GM23338 (cell line): ENCODE results near the gene NDUFS7. TPM values are rescaled to one million over a fixed set of nuclear protein-coding genes. Genes with fewer than 3 reads are reported as not detected.

Experiments
- ATAC-seq: fragments of 200-7000 bp; cut with Tn5 transposase; 3 replicates; pipeline ENCODE4 v1.9.1; 2020
- DNase-seq: peaks from one replicate; pipeline ENCODE4 v3.0.0-alpha.2; 2015; ENCODE audit warnings: low spot score
- H2AFZ ChIP-seq: fragments of 200-600 bp; sonication (generic); 2 replicates; pipeline ENCODE4 v1.8.0; 2016; ENCODE audit warnings: antibody characterized with exemption, mild to moderate bottlenecking, moderate library complexity
- H3F3A ChIP-seq: fragments of 200-600 bp; sonication (generic); replicated peaks from 2 replicates; pipeline ENCODE4 v1.8.0; 2017; ENCODE audit warnings: antibody characterized with exemption, mixed run types, low read depth
- H3K27ac ChIP-seq: fragments of 200-600 bp; sonication (generic); 2 replicates; pipeline ENCODE4 v1.6.1; 2016; ENCODE audit warnings: low read depth
- H3K27me3 ChIP-seq: fragments of 200-600 bp; sonication (generic); 2 replicates; pipeline ENCODE4 v1.8.0; 2016; ENCODE audit warnings: mild to moderate bottlenecking, mixed run types, moderate library complexity; ENCODE audit not compliant: insufficient read depth
- H3K36me3 ChIP-seq: fragments of 200-600 bp; sonication (generic); 2 replicates; pipeline ENCODE4 v1.8.0; 2016; ENCODE audit warnings: mild to moderate bottlenecking; ENCODE audit not compliant: insufficient read depth
- H3K4me1 ChIP-seq: fragments of 200-600 bp; sonication (generic); 2 replicates; pipeline ENCODE4 v1.8.0; 2016; ENCODE audit warnings: mild to moderate bottlenecking, moderate library complexity; ENCODE audit not compliant: insufficient read depth
- H3K4me2 ChIP-seq: fragments of 200-600 bp; sonication (generic); 2 replicates; pipeline ENCODE4 v1.7.1; 2017; ENCODE audit warnings: mixed run types
- H3K4me3 ChIP-seq: fragments of 200-600 bp; sonication (generic); 2 replicates; pipeline ENCODE4 v1.6.1; 2016; ENCODE audit warnings: mixed run types
- H3K79me2 ChIP-seq: fragments of 200-600 bp; sonication (generic); replicated peaks from 2 replicates; pipeline ENCODE4 v1.8.0; 2017; ENCODE audit warnings: mild to moderate bottlenecking; ENCODE audit not compliant: insufficient read depth
- H3K9me2 ChIP-seq: fragments of 200-600 bp; sonication (generic); 2 replicates; pipeline ENCODE4 v1.8.0; 2017; ENCODE audit not compliant: insufficient read depth
- H4K20me1 ChIP-seq: fragments of 200-600 bp; sonication (generic); replicated peaks from 2 replicates; pipeline ENCODE4 v1.8.0; 2017; ENCODE audit warnings: mild to moderate bottlenecking; ENCODE audit not compliant: insufficient read depth
- H3K27ac Mint-ChIP-seq: 2 replicates; pipeline ENCODE4 v1.8.0; 2020; ENCODE audit warnings: inconsistent platforms, mild to moderate bottlenecking, moderate library complexity, mixed read lengths
- H3K27me3 Mint-ChIP-seq: 3 replicates; pipeline ENCODE4 v1.8.0; 2022; ENCODE audit warnings: low read depth, mild to moderate bottlenecking, moderate library complexity, mixed read lengths, inconsistent platforms; ENCODE audit not compliant: insufficient read depth, poor library complexity
- H3K36me3 Mint-ChIP-seq: 3 replicates; pipeline ENCODE4 v1.8.0; 2021; ENCODE audit warnings: low read depth, mild to moderate bottlenecking, inconsistent platforms, moderate library complexity, mixed read lengths
- H3K4me1 Mint-ChIP-seq: 3 replicates; pipeline ENCODE4 v1.8.0; 2020; ENCODE audit warnings: mild to moderate bottlenecking, inconsistent platforms, mixed read lengths
- H3K4me3 Mint-ChIP-seq: 3 replicates; pipeline ENCODE4 v1.8.0; 2021; ENCODE audit warnings: moderate library complexity, mild to moderate bottlenecking, inconsistent platforms, mixed read lengths
- H3K9me3 Mint-ChIP-seq: 3 replicates; pipeline ENCODE4 v1.8.0; 2020; ENCODE audit warnings: moderate library complexity, mild to moderate bottlenecking, inconsistent platforms, mixed read lengths
- CREB1 ChIP-seq: fragments of 250-450 bp; sonication (Bioruptor Pico); IDR thresholded peaks from 2 replicates; pipeline ENCODE4 v1.5.0; 2020; ENCODE audit warnings: low read depth, mild to moderate bottlenecking, moderate library complexity
- CTCF ChIP-seq, 2 experiments: fragments of 200-600 bp in 1 of 2; sonication (generic) in 1 of 2; conservative IDR thresholded peaks; 2 replicates each; pipeline versions ENCODE4 v1.5.1 to v1.6.1; 2016 to 2017; ENCODE audit warnings: antibody characterized with exemption in 2 of 2, low read depth in 2 of 2, mild to moderate bottlenecking in 2 of 2, moderate library complexity in 1 of 2
- ETS1 ChIP-seq: IDR thresholded peaks from 2 replicates; pipeline ENCODE4 v1.6.1; 2016; ENCODE audit warnings: antibody characterized with exemption
- EZH2 ChIP-seq: fragments of 200-600 bp; sonication (generic); IDR thresholded peaks from one replicate; pipeline ENCODE4 v1.8.0; 2017; ENCODE audit warnings: antibody characterized with exemption, mild to moderate bottlenecking, low read depth; ENCODE audit not compliant: unreplicated experiment
- EZH2phosphoT487 ChIP-seq: fragments of 200-600 bp; sonication (generic); IDR thresholded peaks from one replicate; pipeline ENCODE4 v1.8.1; 2018; ENCODE audit warnings: antibody characterized with exemption; ENCODE audit not compliant: unreplicated experiment
- JUNB ChIP-seq: IDR thresholded peaks from one replicate; pipeline ENCODE4 v1.6.1; 2016; ENCODE audit warnings: antibody characterized with exemption; ENCODE audit not compliant: unreplicated experiment
- NANOG ChIP-seq: IDR thresholded peaks from 2 replicates; pipeline ENCODE4 v1.6.1; 2016; ENCODE audit warnings: antibody characterized with exemption, borderline replicate concordance
- POLR2AphosphoS5 ChIP-seq: IDR thresholded peaks from 2 replicates; pipeline ENCODE4 v1.6.1; 2016; ENCODE audit warnings: antibody characterized with exemption, low read depth
- REST ChIP-seq: IDR thresholded peaks from one replicate; pipeline ENCODE4 v1.6.1; 2018; ENCODE audit warnings: antibody characterized with exemption; ENCODE audit not compliant: unreplicated experiment
- STAT1 ChIP-seq: IDR thresholded peaks from one replicate; pipeline ENCODE4 v1.6.1; 2016; ENCODE audit warnings: antibody characterized with exemption; ENCODE audit not compliant: unreplicated experiment
- ZNF114 ChIP-seq: fragments of 250-450 bp; sonication (Bioruptor Pico); IDR thresholded peaks from 2 replicates; pipeline ENCODE4 v1.5.0; 2020; ENCODE audit warnings: mild to moderate bottlenecking, moderate library complexity
- ZNF331 ChIP-seq: fragments of 250-450 bp; sonication (Bioruptor Pico); IDR thresholded peaks from 2 replicates; pipeline ENCODE4 v1.5.0; 2020; ENCODE audit warnings: low read depth, mild to moderate bottlenecking, moderate library complexity
- ZNF462 ChIP-seq: fragments of 250-450 bp; sonication (Bioruptor Pico); IDR thresholded peaks from 2 replicates; pipeline ENCODE4 v1.5.0; 2020; ENCODE audit warnings: mild to moderate bottlenecking, moderate library complexity
- polyA plus RNA-seq: library from polyadenylated mRNA; unstranded; fragments of >200 nt; fragmentation: Nextera tagmentation; extraction: Ambion mirVana; gene quantifications from 2 replicates; pipeline ENCODE4 v1.2.1, GENCODE V29; 2016
- total RNA-seq: library from RNA; depleted of rRNA; stranded (reverse); fragments of >200 nt; shearing (Covaris generic); gene quantifications from 2 replicates; pipeline ENCODE4 v1.2.3, GENCODE V29; 2014

The NDUFS7 gene
- total and polyA plus RNA-seq, 2 experiments from 2014 or later: 132 to 203 TPM

- H3K27ac ChIP-seq: no peak overlapping the region
- H3K4me3 ChIP-seq: no peak overlapping the region
- no peaks in the 10 kb centered on the region; the same call in 2 of the 3 replicates for H3K36me3 Mint-ChIP-seq
- 0 out of 2 replicates have a peak, but pooled peaks cover 5% of the 10 kb centered on the region for H3K4me1 ChIP-seq
- no peaks in the 10 kb centered on the region for H3K79me2 ChIP-seq
- H3K36me3 ChIP-seq: no peaks in the 10 kb centered on the region
- TF ChIP-seq REST: no peak
- TF ChIP-seq CREB1: no peak
- no peak for TF ChIP-seq ZNF331
- no peak for TF ChIP-seq ETS1
- no peak for TF ChIP-seq STAT1
- TF ChIP-seq ZNF462: no peak
- TF ChIP-seq EZH2: no peak
- TF ChIP-seq ZNF114: no peak
- TF ChIP-seq NANOG: no peak
- no peak for TF ChIP-seq CTCF (conservative IDR thresholded peaks at IDR 0.05; ENCODE audit: low read depth in 2 of 2)
- TF ChIP-seq POLR2AphosphoS5: no peak
- TF ChIP-seq EZH2phosphoT487: no peak
- TF ChIP-seq JUNB: no peak
- H3K4me1 Mint-ChIP-seq: peaks cover 6% of the 10 kb centered on the region; the same call in 2 of the 3 replicates
- no peak for DNase-seq
- no peaks in the 10 kb centered on the region for H3K9me3 Mint-ChIP-seq
- H3K9me2 ChIP-seq: no peaks in the 10 kb centered on the region
- peaks cover 8% of the 10 kb centered on the region for H3K27me3 Mint-ChIP-seq
- H3K4me2 ChIP-seq: no peak overlapping the region
- peaks cover 6% of the 10 kb centered on the region; the same call in 1 of the 2 replicates for H3K27me3 ChIP-seq
- H3K4me3 Mint-ChIP-seq: no peak overlapping the region
- H4K20me1 ChIP-seq: no peaks in the 10 kb centered on the region; the same call in 1 of the 2 replicates
- no peak for ATAC-seq
- H2AFZ ChIP-seq: no peak overlapping the region
- no peak overlapping the region for H3K27ac Mint-ChIP-seq
- peaks cover 5% of the 10 kb centered on the region; the same call in 1 of the 2 replicates for H3F3A ChIP-seq
Measured at GRCh38 chr19:1399079-1399478, 15.4 kb downstream of the NDUFS7 start.
